ENCODE data around the gene RFC3. TPM values are rescaled to one million over a fixed set of nuclear protein-coding genes. Genes with fewer than 3 reads are reported as not detected.

The RFC3 gene
- 10 to 100 TPM; 11.2 to 16.3 TPM for total RNA-seq

DNA sequence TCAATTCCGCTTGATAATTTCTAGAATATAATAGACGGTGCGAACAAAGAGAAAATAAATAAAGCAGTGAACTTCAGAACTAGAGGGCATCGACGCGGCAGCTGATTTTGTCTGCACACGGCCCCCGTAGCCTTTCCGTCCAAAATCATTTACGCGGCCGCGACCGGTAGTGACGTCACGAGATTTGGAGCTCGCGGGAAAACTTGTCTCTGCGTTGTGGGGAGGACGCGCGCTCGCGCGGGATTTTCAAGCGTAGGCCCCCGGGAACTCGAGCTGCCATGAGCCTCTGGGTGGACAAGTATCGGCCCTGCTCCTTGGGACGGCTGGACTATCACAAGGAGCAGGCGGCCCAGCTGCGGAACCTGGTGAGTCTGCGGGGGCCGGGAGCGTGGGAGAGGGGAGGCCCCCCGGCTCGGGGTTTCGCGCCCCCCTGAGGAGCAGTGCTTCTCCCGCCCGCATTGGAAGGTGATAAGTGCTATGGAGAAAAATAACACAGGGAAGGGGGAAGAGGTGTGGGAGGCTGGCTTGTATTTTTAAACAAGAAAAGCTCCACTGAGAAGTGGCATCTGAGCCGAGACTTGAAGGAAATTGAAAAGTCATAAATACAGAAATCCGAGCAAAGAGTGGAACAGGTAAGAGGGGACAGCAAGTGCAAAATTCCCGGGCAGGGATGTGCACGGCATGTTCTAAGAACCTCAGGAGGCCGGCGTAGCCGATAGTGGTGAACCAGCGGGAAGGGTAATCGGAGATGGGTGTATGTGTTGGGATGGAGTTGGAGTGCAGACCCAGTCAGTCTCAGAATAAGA is at the start of gene RFC3:
TSS of gene RFC3 (plus strand) at position 249 of the 806 bp plus-strand sequence. CDS start at position 279, 30 bp downstream.
- under 1% methylated on average over 50 of the region's 50 CpGs for WGBS
- intact Hi-C loops (cut with DNase I): no loop called here
- H3K27me3 ChIP-seq (replicated peaks; ENCODE audit: insufficient read depth): no peaks in the 10 kb centered on the region
- peak within 1 kb of the TSS; percentile 60 to 67 for H3K4me3 ChIP-seq
- no peaks in the 10 kb centered on the region for H3K4me1 ChIP-seq (replicated peaks)
- peak; percentile 89 for DNase-seq (ENCODE audit: low spot score)
- no peaks in the 10 kb centered on the region for H3K9me3 ChIP-seq
- H3K36me3 ChIP-seq: no peaks in the 10 kb centered on the region
- peak within 1 kb of the TSS; percentile 23 to 52 for H3K27ac ChIP-seq
- TF ChIP-seq POLR2A (IDR thresholded peaks at IDR 0.05): no peak
- TF ChIP-seq, protein P1, sequence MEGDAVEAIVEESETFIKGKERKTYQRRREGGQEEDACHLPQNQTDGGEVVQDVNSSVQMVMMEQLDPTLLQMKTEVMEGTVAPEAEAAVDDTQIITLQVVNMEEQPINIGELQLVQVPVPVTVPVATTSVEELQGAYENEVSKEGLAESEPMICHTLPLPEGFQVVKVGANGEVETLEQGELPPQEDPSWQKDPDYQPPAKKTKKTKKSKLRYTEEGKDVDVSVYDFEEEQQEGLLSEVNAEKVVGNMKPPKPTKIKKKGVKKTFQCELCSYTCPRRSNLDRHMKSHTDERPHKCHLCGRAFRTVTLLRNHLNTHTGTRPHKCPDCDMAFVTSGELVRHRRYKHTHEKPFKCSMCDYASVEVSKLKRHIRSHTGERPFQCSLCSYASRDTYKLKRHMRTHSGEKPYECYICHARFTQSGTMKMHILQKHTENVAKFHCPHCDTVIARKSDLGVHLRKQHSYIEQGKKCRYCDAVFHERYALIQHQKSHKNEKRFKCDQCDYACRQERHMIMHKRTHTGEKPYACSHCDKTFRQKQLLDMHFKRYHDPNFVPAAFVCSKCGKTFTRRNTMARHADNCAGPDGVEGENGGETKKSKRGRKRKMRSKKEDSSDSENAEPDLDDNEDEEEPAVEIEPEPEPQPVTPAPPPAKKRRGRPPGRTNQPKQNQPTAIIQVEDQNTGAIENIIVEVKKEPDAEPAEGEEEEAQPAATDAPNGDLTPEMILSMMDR (IDR thresholded peaks at IDR 0.05): peak in 1 of 4 experiments; percentile 8
- peak; percentile 97 for TF ChIP-seq POLR2AphosphoS5 (IDR thresholded peaks at IDR 0.05)

GRCh38 chr13:33771296-33771695 is 46.7 kb upstream of the RFC3 start:
- WGBS: 57% methylated on average over 2 of the region's 2 CpGs
- DNase-seq (ENCODE audit: low spot score): no peak
- Histone ChIP-seq H3K27me3 (replicated peaks; ENCODE audit: insufficient read depth) (no peaks in the 10 kb centered on the region), H3K27ac (no peak overlapping the region), H3K36me3 (no peaks in the 10 kb centered on the region), H3K4me3 (no peak overlapping the region), H3K4me1 (replicated peaks) (no peaks in the 10 kb centered on the region), H3K9me3 (no peaks in the 10 kb centered on the region)
- TF ChIP-seq POLR2A (IDR thresholded peaks at IDR 0.05) (no peak), POLR2AphosphoS5 (IDR thresholded peaks at IDR 0.05) (no peak)
- TF ChIP-seq, protein P1 (IDR thresholded peaks at IDR 0.05): no peak
- intact Hi-C loops (cut with DNase I): no loop called here

GRCh38 chr13:33773790-33774462 is 44.0 kb upstream of the RFC3 start:
- 97% methylated on average over 5 of the region's 5 CpGs for WGBS
- H3K9me3 ChIP-seq: no peaks in the 10 kb centered on the region
- no peak overlapping the region for H3K27ac ChIP-seq
- TF ChIP-seq POLR2A (IDR thresholded peaks at IDR 0.05): no peak
- no peak for TF ChIP-seq POLR2AphosphoS5 (IDR thresholded peaks at IDR 0.05)
- TF ChIP-seq, protein P1 (IDR thresholded peaks at IDR 0.05): no peak
- no peaks in the 10 kb centered on the region for H3K36me3 ChIP-seq
- no peaks in the 10 kb centered on the region for H3K27me3 ChIP-seq (replicated peaks; ENCODE audit: insufficient read depth)
- no peaks in the 10 kb centered on the region for H3K4me1 ChIP-seq (replicated peaks)
- H3K4me3 ChIP-seq: no peak overlapping the region
- intact Hi-C loops (cut with DNase I): no loop called here
- no peak for DNase-seq (ENCODE audit: low spot score)

DNA sequence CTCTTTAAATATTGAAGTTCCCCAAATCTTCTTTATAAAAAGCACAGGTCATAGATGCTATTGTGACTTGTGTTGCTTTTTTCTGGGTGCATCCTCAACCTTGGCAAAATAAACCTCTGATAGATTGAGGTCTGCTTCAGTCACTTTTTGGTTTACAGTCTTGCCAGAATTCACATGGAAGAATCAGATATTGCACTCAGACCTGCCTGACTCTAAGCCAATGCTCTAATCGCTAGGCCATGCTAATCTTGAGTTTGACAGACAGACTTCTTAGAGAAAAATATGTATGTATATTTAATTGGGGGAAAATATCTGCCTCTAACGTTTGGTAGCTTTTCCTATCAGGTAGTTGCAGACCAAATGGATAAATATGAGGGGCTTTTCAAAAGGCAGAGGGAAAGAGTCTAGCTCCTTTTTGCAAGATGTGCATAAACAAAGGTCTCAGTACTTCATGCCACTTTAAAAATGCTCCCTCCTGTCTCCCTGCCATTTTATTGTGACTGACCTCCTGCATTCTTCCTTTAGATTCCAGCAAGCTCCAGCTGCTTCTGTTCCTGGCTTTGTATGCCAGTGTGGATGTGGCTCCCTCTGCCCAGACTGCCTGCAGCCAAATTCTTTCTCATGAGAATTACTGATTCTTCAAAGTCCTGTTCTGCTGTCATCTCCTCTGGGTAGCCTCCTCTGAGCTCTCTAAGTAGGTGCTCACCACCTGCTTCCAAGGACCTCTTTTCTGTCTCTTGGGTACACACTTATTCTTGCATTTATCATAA is 42.4 kb upstream of the RFC3 start:
- H3K27me3 ChIP-seq (replicated peaks; ENCODE audit: insufficient read depth): no peaks in the 10 kb centered on the region
- intact Hi-C loops (cut with DNase I): no loop called here
- no peak overlapping the region for H3K27ac ChIP-seq
- H3K9me3 ChIP-seq: no peaks in the 10 kb centered on the region
- H3K4me1 ChIP-seq (replicated peaks): no peaks in the 10 kb centered on the region
- H3K36me3 ChIP-seq: no peaks in the 10 kb centered on the region
- TF ChIP-seq POLR2AphosphoS5 (IDR thresholded peaks at IDR 0.05): no peak
- no peak for TF ChIP-seq POLR2A (IDR thresholded peaks at IDR 0.05)
- TF ChIP-seq, protein P1 (IDR thresholded peaks at IDR 0.05): no peak
- WGBS: 42% methylated on average over 2 of the region's 2 CpGs
- no peak overlapping the region for H3K4me3 ChIP-seq
- no peak for DNase-seq (ENCODE audit: low spot score)
